Stimulated activated CD4-positive, alpha-beta T cell treated with anti-CD3 and anti-CD28 coated beads, TNF-alpha, amount 100 ng/mL, for 24 hours (primary cell): ENCODE measurements around the gene USP40.

Source experiments
- DNase-seq, 3 experiments: peaks; one replicate each; pipeline ENCODE4 v3.0.0-alpha.2; 2020; ENCODE audit warnings: low read depth in 3 of 3

Gene USP40

DNA sequence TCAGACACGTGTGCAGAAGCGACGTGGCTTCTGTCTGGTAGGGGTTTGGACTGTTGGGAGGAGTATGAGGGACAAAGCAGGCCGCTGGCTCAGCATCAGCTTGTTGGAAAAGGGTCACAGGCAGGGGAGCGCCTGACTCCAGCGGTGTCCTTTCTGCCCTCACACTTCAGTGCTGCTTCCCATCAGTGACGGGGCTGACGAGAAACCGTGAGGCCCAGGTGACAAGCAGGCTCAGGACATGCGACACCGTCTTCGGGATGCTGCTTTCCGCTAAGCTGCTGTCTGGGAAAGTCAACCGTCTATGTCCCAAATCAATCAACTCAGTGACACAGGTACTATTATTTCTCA lies 90.5 kb downstream of the USP40 start:
- DNase-seq: no peak

DNA sequence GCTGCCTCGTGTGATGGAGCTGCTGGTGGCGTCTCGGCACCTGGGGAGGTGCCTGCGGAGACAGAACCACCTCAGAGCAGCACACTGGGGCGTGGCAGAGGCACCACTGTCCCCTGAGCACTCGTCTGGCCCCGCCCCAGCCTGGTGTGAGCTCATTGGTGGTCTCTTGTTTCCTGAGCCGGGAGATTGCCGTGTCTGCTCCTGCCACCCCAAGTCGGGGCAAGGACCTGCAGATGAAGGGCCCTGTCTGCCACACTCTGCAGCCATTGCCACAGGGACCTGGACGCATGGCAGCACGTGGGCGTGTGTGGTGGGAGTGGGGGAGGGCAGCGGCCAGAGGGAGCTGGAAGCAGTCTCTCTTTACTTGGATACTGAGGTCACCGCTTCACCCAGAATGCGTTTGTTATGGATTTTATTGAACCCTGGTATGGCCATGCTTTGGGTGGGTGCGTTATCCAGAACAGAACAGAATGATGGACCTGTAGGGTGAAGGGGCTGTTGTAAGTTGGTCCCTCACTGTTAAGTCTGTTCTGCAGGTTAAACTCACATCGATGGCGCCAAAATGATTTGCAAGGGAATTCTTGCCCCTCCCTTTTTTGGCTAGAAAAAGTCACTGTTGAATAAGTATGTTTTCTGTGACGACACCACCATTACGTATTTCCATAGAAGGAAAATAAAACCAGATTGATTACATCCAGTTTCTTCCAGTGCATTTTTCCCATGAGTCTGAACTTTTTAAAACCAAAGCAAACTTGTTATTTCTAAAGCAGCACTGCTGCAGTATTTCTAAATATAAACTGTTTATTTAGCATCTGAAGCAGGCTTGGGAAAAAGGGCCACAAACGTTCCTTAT lies 92.0 kb downstream of the USP40 start:
- DNase-seq: no peak

DNA sequence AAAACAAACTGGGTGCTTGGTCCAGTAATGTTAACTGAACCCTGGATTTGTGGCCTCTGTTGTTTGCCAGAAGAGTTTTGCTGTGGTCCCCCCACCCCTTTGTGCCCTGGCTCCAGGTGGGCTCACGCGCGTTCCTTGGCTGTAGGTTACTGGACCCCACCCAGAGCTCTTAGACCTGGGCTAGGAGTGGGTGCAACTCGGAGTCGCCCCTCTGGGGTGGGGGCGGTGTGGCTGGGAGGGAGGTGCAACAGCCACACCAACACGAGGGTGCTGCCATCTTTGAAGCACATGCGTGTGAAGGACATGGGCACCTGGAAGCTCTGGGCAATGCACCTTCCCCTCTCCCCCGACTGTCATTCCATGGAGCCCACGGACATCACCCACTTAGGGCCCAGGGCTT lies 92.7 kb downstream of the USP40 start:
- DNase-seq: no peak

DNA sequence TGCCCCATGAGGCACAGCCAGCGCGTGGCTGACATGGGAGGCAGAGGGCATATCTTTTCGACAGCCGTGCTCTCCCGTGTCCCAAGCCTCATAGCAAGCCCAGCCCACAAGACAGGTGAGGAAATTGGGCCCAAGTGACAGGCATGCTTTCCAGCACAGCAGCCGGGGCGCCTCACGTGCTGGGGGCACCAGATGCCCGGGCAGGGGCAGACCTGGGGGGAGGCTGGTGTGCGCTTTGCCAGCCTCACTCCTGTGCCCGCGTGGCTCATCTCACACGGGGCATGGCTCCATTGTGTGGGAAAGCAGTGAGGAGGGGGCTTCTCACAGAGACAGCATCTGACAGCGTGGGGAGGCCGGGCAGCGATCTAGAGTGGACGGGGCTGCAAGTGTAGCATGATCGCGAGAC lies 93.2 kb downstream of the USP40 start:
- no peak for DNase-seq

DNA sequence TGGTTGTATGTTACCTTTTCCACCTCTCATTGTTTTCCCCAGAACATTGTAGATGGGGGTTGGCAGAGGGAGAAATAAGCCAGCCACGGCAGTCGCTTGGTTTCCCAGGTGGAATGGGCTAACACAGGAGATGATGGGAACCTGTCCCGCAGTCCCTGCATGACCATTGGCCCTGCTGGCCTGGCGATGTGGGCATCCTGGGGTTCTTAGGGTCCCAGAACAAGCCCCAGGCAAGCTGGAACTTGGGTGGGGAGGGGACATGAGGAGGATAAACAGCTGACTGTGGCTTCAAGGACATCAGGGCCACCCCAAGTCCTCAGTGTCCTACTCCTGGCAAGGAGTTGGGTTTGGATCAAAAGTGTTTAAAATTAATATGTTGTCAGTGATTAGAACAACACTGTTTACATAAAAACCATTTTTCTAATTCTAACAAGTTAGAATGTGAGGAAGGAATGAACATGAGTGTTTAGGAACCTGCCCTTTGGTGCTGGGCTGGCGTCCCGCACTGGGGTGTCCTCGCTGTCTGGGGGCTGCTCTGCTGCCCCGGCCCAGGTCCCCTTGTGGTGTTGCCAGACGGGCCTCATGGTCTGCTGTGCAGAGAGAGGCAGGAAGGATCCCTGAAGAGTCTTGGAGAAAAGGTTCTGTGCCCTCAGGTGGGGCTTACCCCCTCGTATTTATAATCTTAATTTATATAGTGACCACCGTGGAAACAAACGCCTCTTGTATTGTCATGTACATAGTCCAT lies 95.1 kb downstream of the USP40 start:
- DNase-seq: no peak

DNA sequence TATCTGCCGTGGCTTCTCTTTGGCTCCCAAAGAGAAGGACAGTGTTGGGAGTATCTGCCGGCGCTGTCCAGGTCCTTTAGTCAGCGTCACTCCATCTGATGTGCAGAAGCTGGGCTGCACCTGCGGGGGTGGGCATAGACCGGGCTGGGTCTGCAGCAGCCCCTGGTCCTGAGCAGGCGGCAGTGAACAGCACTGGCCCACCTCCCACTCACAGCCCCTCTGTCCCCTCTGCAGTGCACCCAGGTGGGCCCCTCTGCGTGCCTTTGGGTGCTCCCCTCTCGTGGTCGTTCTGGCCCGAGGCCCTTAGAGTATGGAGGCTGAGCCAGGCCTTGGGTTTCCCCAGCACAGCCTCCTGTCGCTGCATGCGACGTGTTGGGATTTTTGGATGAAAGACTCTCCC lies 95.7 kb downstream of the USP40 start:
- DNase-seq: no peak

DNA sequence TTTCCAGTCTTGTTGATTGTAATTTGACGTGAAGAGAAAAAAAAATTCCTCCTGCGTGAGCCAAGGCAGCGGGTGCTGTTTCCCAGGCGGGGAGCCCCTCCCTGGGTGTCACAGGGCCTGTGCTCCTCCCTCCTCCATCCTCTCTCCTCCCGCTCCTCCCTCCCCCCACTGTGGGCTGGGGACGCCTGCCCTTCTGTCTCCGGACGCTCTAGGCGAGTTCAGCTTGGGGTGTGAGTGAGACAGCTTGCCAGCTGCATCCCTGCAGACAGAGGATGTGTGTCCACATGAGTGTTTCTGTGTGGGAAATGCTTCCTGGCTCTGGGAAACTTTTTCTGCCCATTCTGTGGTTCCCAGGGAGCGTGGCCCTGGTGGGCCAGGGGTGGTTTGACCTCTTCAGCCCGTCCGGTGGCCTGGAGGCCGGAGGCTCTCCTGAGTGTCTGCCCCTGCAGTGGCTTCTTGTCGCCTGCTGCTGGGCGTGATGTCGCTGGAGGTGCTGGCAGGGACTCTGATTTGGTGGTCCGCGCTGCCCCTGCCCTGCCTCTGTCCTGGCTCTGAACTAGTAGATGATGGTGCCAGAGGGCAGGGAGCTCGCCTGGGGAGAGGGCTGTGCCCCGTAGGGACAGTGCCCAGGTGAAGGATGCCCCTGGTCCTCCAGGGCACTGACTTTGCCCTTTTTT lies 96.4 kb downstream of the USP40 start:
- DNase-seq: no peak

DNA sequence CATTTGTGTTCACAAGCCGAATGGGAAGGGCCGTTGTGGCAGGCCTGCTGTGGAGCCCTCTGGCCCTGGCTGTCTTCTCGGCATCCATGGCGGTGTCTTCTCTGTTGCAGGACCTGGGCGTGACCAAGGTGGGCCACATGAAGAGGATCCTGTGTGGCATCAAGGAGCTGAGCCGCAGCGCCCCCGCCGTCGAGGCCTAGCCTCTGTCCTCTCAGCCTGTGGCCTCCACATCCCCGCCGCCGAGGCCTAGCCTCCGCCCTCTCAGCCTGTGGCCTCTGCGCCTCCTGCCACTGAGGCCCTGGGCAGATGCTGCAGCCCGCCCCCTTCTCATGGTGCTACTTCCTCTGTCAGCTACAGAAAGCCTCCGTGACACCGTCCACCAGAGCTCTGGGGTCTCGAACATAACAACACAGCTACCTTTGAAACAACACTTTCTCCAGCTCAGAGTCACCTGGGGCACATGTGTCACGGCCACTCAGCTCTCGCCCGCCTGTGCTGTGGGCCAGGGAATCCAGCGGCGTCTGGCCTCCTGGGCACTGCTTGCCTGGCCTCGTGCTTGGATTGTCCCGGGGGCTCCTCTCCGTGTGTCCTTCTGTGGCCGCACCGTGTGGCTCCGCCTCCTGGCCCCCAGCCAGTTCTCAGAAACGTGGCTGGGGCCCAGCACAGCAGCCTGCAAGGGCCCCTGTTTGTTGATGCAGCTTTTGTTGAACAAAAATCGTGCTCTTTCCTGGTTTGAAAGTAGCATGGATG lies 97.1 kb downstream of the USP40 start:
- no peak for DNase-seq

DNA sequence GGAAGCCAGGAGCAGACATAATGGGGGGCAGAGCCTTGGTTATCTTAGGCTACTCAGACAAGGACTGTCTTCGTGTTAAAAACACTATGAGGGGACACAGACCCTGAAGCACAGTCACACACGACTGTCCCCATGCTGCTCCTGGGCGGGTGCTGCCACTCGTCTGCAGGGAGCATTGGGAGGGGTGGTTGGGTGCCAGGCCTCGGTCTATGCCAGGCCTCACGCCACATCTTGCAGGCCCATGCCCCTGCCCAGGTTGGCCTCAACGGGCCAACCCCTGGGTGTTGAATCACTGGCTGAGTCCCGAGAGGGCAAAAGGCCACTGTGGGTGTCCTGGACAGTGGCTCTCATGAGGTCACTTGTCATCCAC lies 97.9 kb downstream of the USP40 start:
- DNase-seq: no peak

DNA sequence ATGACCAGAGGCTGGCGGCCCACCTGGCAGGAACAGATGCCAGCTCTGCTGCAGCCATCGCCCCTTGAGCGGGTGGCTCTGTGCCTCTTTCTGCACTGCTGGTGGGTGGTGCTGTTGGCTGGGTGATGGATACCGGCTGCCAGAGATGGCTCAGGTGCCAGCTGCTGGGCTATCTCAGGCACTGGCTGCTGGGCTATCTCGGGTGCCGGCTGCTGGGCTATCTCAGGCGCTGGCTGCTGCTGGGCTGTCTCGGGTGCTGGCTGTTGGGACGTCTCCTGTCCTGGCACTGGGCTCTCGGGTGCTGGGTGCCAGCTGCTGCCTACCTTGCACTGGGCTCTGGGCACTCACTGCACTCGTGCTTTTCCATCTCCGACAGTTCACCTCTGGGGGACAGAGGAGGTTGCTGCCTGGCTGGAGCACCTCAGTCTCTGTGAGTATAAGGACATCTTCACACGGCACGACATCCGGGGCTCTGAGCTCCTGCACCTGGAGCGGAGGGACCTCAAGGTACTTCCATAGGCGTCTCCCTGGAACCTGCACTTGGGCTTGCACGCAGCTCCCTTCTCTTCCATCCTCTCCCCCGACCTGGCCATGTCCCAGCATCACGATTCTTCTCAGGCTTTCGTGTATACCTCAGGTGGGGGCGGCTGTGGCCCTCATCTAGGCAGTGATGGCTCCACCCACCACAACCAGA lies 98.4 kb downstream of the USP40 start:
- no peak for DNase-seq

DNA sequence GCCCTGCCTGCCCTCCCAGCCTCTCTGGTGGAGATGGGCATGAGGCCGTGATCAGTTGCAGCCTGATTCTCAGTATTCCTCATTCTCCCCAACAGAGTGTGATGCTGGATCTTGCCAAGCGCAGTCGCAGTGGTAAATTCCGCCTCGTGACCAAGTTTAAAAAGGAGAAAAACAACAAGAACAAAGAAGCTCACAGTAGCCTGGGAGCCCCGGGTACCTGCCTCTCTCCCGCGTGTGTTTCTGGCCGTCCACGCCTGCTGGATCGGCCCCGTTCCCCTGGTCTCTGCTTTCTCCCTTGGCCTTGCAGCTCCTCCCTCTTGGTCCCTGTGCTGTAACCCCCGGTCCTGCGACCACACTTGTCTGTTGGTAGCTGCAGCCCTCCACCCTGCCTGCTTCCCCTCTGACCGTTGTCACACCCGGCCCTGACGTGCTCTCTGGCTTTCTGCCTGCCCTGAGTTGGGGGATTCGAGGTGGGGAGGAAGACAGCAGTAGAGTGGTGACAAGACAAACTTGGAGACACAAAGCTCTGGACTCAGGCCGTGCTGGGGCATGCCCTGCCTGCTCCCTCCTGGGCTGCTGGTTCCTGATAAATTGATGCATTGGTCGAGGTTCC lies 99.5 kb downstream of the USP40 start:
- no peak for DNase-seq

DNA sequence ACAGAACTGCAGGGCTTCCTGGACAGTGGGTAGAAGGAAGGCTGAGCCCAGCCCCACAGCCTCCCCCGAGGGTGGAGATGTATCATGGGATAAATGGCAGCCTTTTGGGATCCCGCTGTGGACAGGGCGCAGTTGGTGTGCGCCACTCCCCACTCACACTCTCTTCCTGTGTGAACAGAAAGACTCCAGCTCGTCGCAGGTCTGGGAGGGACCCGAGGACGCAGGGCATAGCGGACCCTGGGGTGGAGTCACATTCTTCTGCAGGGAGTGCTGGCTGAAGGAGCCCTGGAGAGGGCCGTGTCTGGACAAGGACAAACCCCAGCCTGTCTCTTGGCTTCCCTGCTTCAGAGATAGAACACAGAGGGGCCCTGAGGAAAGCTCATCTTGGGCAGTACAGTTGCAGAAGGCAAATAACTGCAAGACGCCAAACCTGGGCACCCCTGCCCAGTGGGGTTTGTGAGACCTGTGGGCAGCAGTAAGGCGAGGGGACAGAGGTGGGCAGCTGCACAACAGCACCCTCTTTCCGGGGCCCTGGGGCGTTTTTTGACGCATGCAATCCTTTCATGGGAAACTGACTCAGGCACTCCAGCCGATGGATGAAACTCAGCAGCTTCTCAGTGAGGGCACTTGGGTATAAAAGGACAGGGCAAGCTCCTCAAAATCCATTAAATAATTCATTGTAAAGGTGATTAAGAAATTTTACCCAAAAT lies 101.9 kb downstream of the USP40 start:
- DNase-seq: no peak

DNA sequence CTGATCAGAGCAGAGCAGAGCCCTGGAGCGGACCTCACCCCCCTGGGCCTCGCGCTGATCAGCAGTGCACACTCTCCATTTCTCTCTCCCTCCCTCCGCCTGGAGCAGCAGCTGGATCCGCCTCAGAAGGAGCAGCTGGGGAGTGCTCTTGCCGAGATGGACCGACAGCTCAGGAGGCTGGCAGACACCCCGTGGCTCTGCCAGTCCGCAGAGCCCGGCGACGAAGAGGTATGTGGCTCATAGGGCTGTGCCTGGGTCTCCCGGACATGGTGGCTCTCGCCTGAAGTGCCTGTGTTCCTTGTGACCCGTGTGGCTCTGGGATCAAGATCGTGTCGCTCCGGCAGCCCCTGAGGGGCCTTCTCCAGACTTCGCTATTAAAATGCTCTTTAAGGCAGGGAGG lies 102.5 kb downstream of the USP40 start:
- DNase-seq: no peak

DNA sequence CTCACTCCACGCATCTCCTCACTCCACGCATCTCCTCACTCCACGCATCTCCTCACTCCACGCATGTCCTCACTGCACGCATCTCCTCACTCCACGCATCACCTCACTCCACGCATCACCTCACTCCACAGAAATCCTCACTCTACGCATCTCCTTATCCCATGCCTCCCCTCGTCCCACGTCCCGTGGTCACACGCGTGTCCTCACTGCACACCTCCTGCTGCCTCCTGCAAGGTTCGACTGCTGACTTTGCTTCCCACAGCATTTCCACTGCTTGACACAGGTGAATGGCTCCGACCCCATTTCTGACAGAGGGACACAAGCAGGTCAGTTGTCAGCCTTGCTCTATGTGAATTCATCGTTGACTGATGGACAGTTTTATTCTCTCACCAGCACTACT lies 103.0 kb downstream of the USP40 start:
- DNase-seq: no peak

DNA sequence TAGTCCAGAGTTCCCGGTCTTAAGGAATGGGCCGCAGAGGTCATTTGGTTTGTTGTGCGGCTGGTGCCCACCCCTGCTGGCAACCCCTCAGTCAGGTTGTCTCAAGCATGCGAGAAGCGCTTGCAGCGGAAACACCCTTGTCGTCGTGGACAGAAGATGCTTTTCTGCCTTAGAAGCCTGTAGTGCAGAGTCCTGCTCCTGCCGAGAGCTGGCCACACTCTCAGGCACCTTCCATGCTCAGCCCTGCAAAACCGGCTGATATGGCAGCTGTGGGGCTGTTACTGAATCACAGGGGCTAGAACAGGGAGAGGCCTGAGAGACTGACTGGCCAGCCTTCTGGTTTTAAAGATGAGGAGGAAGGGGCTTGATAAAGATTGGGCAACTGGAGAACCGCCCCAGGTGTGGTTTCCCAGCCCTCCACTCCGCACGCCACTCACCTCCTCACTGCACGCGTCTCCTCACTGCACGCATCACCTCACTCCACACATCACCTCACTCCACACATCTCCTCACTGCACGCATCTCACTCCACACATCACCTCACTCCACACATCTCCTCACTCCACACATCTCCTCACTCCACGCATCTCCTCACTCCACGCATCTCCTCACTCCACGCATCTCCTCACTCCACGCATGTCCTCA lies 103.6 kb downstream of the USP40 start:
- no peak for DNase-seq

DNA sequence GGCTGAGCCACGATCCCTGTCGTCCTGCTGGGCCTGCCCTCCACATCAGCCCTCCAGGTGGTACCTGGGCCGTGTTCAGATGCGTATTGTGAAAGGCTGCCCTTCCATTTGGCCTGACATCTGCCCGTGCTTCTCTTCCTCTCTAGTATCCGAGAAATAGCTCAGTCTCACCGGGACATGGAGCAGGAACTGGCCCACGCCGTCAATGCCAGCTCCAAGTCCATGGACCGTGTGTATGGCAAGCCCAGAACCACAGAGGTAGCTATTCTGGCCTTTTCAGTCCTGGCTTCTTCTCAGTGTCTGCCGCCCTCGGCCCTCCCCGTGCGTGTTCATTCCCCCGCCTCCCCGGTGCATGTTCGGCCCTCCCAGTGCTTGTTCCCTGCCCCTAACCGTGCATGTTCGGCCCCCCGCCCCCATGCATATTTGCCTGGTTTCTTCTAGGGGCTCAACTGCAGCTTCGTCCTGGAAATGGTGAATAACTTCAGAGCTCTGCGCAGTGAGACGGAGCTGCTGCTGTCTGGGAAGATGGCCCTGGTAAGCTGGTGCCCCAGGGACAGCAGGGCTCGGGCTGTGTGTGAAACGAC lies 104.3 kb downstream of the USP40 start:
- no peak for DNase-seq

DNA sequence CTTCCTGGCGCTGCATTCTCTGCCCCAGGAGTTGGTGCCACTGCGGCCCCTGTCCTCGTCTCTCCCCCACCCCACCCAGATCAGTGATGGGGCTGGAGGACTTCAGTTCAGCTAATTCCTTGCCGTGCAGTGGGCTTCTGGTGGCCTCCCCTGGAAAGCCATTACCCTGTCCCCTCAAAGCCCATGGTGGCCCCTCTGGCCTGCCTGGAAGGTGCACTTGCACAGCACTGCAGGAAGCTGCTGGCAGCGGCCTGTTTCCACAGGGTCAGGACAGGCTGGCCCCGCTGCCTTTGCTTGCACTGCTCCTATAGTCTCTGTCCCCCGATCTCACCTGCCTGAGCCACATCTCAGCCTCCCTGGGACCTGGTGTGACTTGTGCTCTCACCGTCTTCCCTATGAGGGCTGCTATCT lies 105.1 kb downstream of the USP40 start:
- DNase-seq: no peak

DNA sequence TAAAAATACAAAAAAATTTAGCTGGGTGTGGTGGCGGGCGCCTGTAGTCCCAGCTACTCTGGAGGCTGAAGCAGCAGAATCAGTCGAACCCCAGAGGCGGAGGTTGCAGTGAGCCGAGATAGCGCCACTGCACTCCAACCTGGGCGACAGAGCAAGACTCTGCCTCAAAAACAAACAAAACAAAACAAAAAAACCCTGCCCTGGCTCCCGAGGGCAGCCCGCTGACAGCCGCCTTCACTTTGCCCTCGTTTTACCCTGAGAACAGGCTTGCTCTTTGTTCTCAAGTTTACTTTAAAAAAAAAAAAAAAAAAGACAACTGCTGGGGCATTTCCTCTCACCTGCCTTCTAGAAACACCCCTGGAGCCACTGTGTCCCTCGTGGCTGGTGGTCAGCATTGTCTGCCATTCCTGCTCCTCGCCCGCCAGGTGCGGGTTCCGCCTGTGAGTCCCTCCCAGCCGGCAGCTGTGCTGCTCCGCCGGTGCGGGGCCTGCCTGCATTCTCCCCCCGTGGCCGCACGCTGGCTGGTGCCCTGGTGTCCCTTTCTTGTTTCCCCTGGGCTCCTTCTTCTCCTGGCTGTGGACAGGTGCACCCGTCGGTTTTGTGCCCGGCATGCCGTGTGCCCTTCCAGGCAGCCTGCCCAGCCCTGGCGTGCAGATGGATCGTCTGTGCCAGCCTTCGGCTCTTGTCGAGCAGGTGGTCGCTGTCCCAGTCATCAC lies 105.7 kb downstream of the USP40 start:
- no peak for DNase-seq

DNA sequence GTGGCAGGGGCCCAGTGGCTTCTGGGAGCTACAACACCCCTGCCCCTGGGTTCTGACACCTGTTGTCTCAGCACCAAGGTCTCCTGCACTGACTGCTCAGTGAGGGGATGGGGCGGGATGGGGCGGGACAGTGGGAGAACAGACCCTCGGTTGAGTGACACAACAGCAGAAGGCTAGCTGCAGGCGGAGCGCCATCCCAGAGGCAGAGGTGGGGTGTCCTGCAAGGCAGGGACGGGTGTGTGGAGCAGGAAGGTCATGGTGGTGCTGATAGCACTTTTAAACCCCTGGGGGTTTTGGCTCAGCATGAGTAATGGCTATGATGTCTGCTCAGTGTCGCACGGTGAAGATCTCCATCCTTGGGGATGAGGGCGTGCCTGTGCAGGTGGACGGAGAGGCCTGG lies 107.2 kb downstream of the USP40 start:
- no peak for DNase-seq
